D721Med (cell line): ENCODE data around the gene EVC2.

Source experiments
- DNase-seq: peaks from one replicate; pipeline ENCODE4 v3.0.0; 2011; ENCODE audit warnings: low spot score; ENCODE audit not compliant: insufficient read length
- FAIRE-seq: peaks from 2 replicates; lab custom pipeline; 2011; peaks lifted over from hg19 to GRCh38; lab: Jason Lieb, UNC
- CTCF ChIP-seq: IDR thresholded peaks from 2 replicates; pipeline ENCODE4 v1.5.1; 2012; ENCODE audit warnings: mild to moderate bottlenecking, control low read depth; ENCODE audit not compliant: insufficient read depth; ENCODE audit errors: missing control alignments

EVC2 gene

GRCh38 chr4:5631352-5632065 is 76.8 kb downstream of the EVC2 start:
- FAIRE-seq (no peak), DNase-seq (no peak)
- no peak for TF ChIP-seq CTCF

- TF ChIP-seq CTCF: no peak
- no peak for FAIRE-seq
Measured at GRCh38 chr4:5630762-5631161, 77.6 kb downstream of the EVC2 start.

GRCh38 chr4:5629542-5629941 is 78.8 kb downstream of the EVC2 start:
- no peak for TF ChIP-seq CTCF
- FAIRE-seq (no peak), DNase-seq (no peak)

More at GRCh38 chr4:5630762-5631161, 77.6 kb downstream of the EVC2 start:
- no peak for DNase-seq

- TF ChIP-seq CTCF: no peak
- FAIRE-seq (no peak), DNase-seq (no peak)
Measured at GRCh38 chr4:5626913-5627312, 81.4 kb downstream of the EVC2 start.

- DNase-seq (no peak), FAIRE-seq (no peak)
- no peak for TF ChIP-seq CTCF
Measured at GRCh38 chr4:5622596-5622995, 85.8 kb downstream of the EVC2 start.

- no peak for FAIRE-seq
- DNase-seq: no peak
- TF ChIP-seq CTCF: no peak
Measured at GRCh38 chr4:5619913-5620625, 88.3 kb downstream of the EVC2 start.
